IMR-90 (cell line): ENCODE results near the gene PPM1K. TPM values are rescaled to one million over a fixed set of nuclear protein-coding genes. Genes with fewer than 3 reads are reported as not detected.
A peak's percentile ranks its signal among the peaks of the same experiment; 100 is the strongest.

Source experiments
- ATAC-seq: fragments of 200-7000 bp; cut with Tn5 transposase; 2 replicates; pipeline ENCODE4 v1.9.1; 2020; ENCODE audit warnings: low read depth, mild to moderate bottlenecking, moderate library complexity
- BruUV-seq: library from RNA; stranded (reverse); fragments of 400-500 nt; replicated peaks from 2 replicates; lab custom pipeline; 2021; lab: Mats Ljungman, UMichigan
- CTCF ChIA-PET: fragments of 300-600 bp; formaldehyde crosslinking; extraction: SDS; loops from one replicate; lab custom pipeline; 2021; ENCODE audit warnings: antibody characterized with exemption; lab: Yijun Ruan, JAX
- POLR2A ChIA-PET: fragments of 300-600 bp; sonication (Branson Sonifier 250); formaldehyde crosslinking; loops from one replicate; lab custom pipeline; 2022; ENCODE audit warnings: antibody characterized with exemption; ENCODE audit not compliant: unreplicated experiment; lab: Charles Lee
- DNase-seq: peaks from one replicate; pipeline ENCODE4 v3.0.0; 2013
- H2AFZ ChIP-seq: replicated peaks from 2 replicates; pipeline ENCODE3; 2013; ENCODE audit warnings: low read length, mild to moderate bottlenecking; ENCODE audit not compliant: poor library complexity
- H2AK5ac ChIP-seq: 2 replicates; pipeline ENCODE4 v1.6.1; 2013; ENCODE audit warnings: low read depth, low read length, inconsistent platforms
- H2AK9ac ChIP-seq: replicated peaks from 2 replicates; pipeline ENCODE3; 2013; ENCODE audit warnings: mild to moderate bottlenecking, low read depth, low read length, moderate library complexity; ENCODE audit not compliant: poor library complexity
- H2BK120ac ChIP-seq: 2 replicates; pipeline ENCODE4 v1.6.1; 2013; ENCODE audit warnings: low read depth, low read length, inconsistent platforms
- H2BK15ac ChIP-seq: 3 replicates; pipeline ENCODE4 v1.6.1; 2013; ENCODE audit warnings: low read depth, low read length, inconsistent platforms
- H2BK20ac ChIP-seq: 2 replicates; pipeline ENCODE4 v1.6.1; 2013; ENCODE audit warnings: low read depth, mild to moderate bottlenecking, inconsistent platforms, low read length, moderate library complexity
- H2BK5ac ChIP-seq: 2 replicates; pipeline ENCODE4 v1.6.1; 2013; ENCODE audit warnings: mild to moderate bottlenecking, low read depth, low read length, inconsistent platforms; ENCODE audit not compliant: poor library complexity, severe bottlenecking
- H3K14ac ChIP-seq: replicated peaks from 2 replicates; pipeline ENCODE4 v1.6.1; 2013; ENCODE audit warnings: low read depth, low read length, inconsistent platforms
- H3K18ac ChIP-seq: 2 replicates; pipeline ENCODE4 v1.6.1; 2013; ENCODE audit warnings: low read depth, low read length, control low read depth
- H3K23ac ChIP-seq: 2 replicates; pipeline ENCODE4 v1.6.1; 2013; ENCODE audit warnings: low read depth, low read length, inconsistent platforms
- H3K27ac ChIP-seq: 2 replicates; pipeline ENCODE4 v1.5.1; 2013; ENCODE audit warnings: mild to moderate bottlenecking, control low read depth, low read length; ENCODE audit not compliant: insufficient read depth
- H3K27me3 ChIP-seq: 2 replicates; pipeline ENCODE4 v1.6.1; 2013; ENCODE audit warnings: low read length; ENCODE audit not compliant: control insufficient read depth, insufficient read depth
- H3K36me3 ChIP-seq: 2 replicates; pipeline ENCODE4 v1.6.1; 2013; ENCODE audit warnings: low read length, mixed read lengths; ENCODE audit not compliant: control insufficient read depth, insufficient read depth
- H3K4ac ChIP-seq: 2 replicates; pipeline ENCODE4 v1.6.1; 2013; ENCODE audit warnings: low read depth, low read length, inconsistent platforms
- H3K4me1 ChIP-seq: 2 replicates; pipeline ENCODE4 v1.6.1; 2013; ENCODE audit warnings: low read length, mixed read lengths; ENCODE audit not compliant: control insufficient read depth, insufficient read depth
- H3K4me2 ChIP-seq: 2 replicates; pipeline ENCODE4 v1.6.1; 2013; ENCODE audit warnings: low read depth, mild to moderate bottlenecking, control low read depth, low read length, moderate library complexity
- H3K4me3 ChIP-seq: 2 replicates; pipeline ENCODE4 v1.5.1; 2013; ENCODE audit warnings: low read depth, mild to moderate bottlenecking, control low read depth, low read length, moderate library complexity; ENCODE audit not compliant: insufficient read depth
- H3K56ac ChIP-seq: 2 replicates; pipeline ENCODE4 v1.6.1; 2013; ENCODE audit warnings: low read length, inconsistent platforms; ENCODE audit not compliant: insufficient read depth; ENCODE audit errors: extremely low read depth
- H3K79me1 ChIP-seq, 2 experiments: 2 replicates each; pipeline ENCODE4 v1.6.1; 2013; ENCODE audit warnings: low read length in 2 of 2, inconsistent platforms in 1 of 2, low read depth in 1 of 2
- H3K9ac ChIP-seq: 2 replicates; pipeline ENCODE4 v1.6.1; 2013; ENCODE audit warnings: low read depth, low read length, control low read depth
- H3K9me1 ChIP-seq: 2 replicates; pipeline ENCODE4 v1.6.1; 2013; ENCODE audit warnings: low read length, inconsistent platforms; ENCODE audit not compliant: insufficient read depth
- H3K9me3 ChIP-seq: 2 replicates; pipeline ENCODE4 v1.6.1; 2013; ENCODE audit warnings: low read length; ENCODE audit not compliant: control insufficient read depth, insufficient read depth
- H4K20me1 ChIP-seq: 2 replicates; pipeline ENCODE4 v1.6.1; 2013; ENCODE audit warnings: low read length, inconsistent platforms; ENCODE audit not compliant: insufficient read depth
- H4K5ac ChIP-seq: 2 replicates; pipeline ENCODE4 v1.6.1; 2013; ENCODE audit warnings: mild to moderate bottlenecking, low read depth, low read length, control low read depth
- H4K8ac ChIP-seq, 2 experiments: 2 replicates each; pipeline ENCODE4 v1.6.1; 2013; ENCODE audit warnings: low read depth in 2 of 2, low read length in 2 of 2, control low read depth in 1 of 2, inconsistent platforms in 1 of 2
- H4K91ac ChIP-seq: 2 replicates; pipeline ENCODE4 v1.6.1; 2013; ENCODE audit warnings: low read depth, low read length, inconsistent platforms; ENCODE audit not compliant: insufficient read depth
- BHLHE40 ChIP-seq: fragments of 150-350 bp; IDR thresholded peaks from 2 replicates; pipeline ENCODE4 v1.6.1; 2016; ENCODE audit warnings: mild to moderate bottlenecking, low read depth, low read length
- CEBPB ChIP-seq: IDR thresholded peaks from 2 replicates; pipeline ENCODE4 v1.6.1; 2012; ENCODE audit warnings: low read depth, low read length, improper control_type of control experiment
- CHD1 ChIP-seq: IDR thresholded peaks from 2 replicates; pipeline ENCODE4 v1.6.1; 2012; ENCODE audit warnings: low read depth, low read length, improper control_type of control experiment
- FOS ChIP-seq: fragments of 150-350 bp; IDR thresholded peaks from 2 replicates; pipeline ENCODE4 v1.6.1; 2016; ENCODE audit warnings: low read depth, low read length
- MAFK ChIP-seq: IDR thresholded peaks from 2 replicates; pipeline ENCODE4 v1.6.1; 2012; ENCODE audit warnings: low read depth, low read length, improper control_type of control experiment
- MAZ ChIP-seq: IDR thresholded peaks from 2 replicates; pipeline ENCODE4 v1.6.1; 2012; ENCODE audit warnings: low read depth, mild to moderate bottlenecking, low read length, improper control_type of control experiment, moderate library complexity, borderline replicate concordance
- NFE2L2 ChIP-seq: fragments of 150-350 bp; IDR thresholded peaks from 2 replicates; pipeline ENCODE4 v1.6.1; 2016; ENCODE audit warnings: low read depth, mild to moderate bottlenecking, low read length
- POLR2A ChIP-seq: IDR thresholded peaks from 2 replicates; pipeline ENCODE4 v1.6.1; 2012; ENCODE audit warnings: mild to moderate bottlenecking, low read depth, low read length
- RAD21 ChIP-seq: IDR thresholded peaks from 2 replicates; pipeline ENCODE4 v1.6.1; 2012; ENCODE audit warnings: low read length, improper control_type of control experiment
- RCOR1 ChIP-seq: IDR thresholded peaks from 2 replicates; pipeline ENCODE4 v1.6.1; 2012; ENCODE audit warnings: mild to moderate bottlenecking, low read length, improper control_type of control experiment; ENCODE audit not compliant: insufficient replicate concordance
- SMC3 ChIP-seq: fragments of 150-350 bp; IDR thresholded peaks from 2 replicates; pipeline ENCODE4 v1.6.1; 2016; ENCODE audit warnings: low read depth, mild to moderate bottlenecking, antibody characterized with exemption, low read length, moderate library complexity
- WGBS, 2 experiments: methylation state at CpG; one replicate each; pipeline versions ENCODE4 v1.1.5 to v1.1.7; 2013; ENCODE audit warnings: missing lambda C conversion rate in 2 of 2; ENCODE audit not compliant: insufficient read length in 1 of 2; ENCODE audit errors: extremely low coverage in 2 of 2; 5-methylcytosine and 5-hydroxymethylcytosine counted together
- dilution Hi-C: fragments of 300-500 bp; cut with HindIII; formaldehyde crosslinking; loops from one replicate; pipeline ENCODE4 v1.14.3; 2018; ENCODE audit warnings: low sequenced_read_pairs; ENCODE audit not compliant: unreplicated experiment
- in situ Hi-C: fragments of 300-500 bp; cut with MboI; formaldehyde crosslinking; loops from 3 replicates; pipeline ENCODE4 v1.14.3; 2019; ENCODE audit warnings: low sequenced_read_pairs, inconsistent platforms, mixed read lengths
- intact Hi-C: fragments of 100-400 bp; cut with micrococcal nuclease; formaldehyde crosslinking; loops from 2 replicates; pipeline ENCODE4 v1.10.0; 2022
- polyA plus RNA-seq, 3 experiments: library from polyadenylated mRNA; depleted of rRNA; stranded (reverse); fragments of >200 nt; gene quantifications; 2 replicates each; pipeline ENCODE4 v1.2.3, GENCODE V29; 2012; ENCODE audit warnings: low replicate concordance in 1 of 3
- total RNA-seq: library from RNA; depleted of rRNA; stranded (reverse); fragments of >200 nt; gene quantifications from 2 replicates; pipeline ENCODE4 v1.2.3, GENCODE V29; 2012
- TF ChIP-seq, protein P1 (sequence below): conservative IDR thresholded peaks from 2 replicates; pipeline ENCODE4 v1.5.1; 2012; ENCODE audit warnings: mild to moderate bottlenecking, low read depth, low read length, improper control_type of control experiment
- TF ChIP-seq, protein P2 (sequence below): fragments of 150-350 bp; IDR thresholded peaks from 2 replicates; pipeline ENCODE4 v1.6.1; 2016; ENCODE audit warnings: low read depth, mild to moderate bottlenecking, low read length, moderate library complexity, borderline replicate concordance
- TF ChIP-seq, protein P3 (sequence below): fragments of 150-350 bp; IDR thresholded peaks from 2 replicates; pipeline ENCODE4 v1.6.1; 2017; ENCODE audit warnings: mild to moderate bottlenecking, antibody characterized with exemption, low read length, low read depth

Gene PPM1K
- total and polyA plus RNA-seq, 2 of the 4 experiments (the other 2 are of a cell fraction): 6.1 to 11.5 TPM

DNA sequence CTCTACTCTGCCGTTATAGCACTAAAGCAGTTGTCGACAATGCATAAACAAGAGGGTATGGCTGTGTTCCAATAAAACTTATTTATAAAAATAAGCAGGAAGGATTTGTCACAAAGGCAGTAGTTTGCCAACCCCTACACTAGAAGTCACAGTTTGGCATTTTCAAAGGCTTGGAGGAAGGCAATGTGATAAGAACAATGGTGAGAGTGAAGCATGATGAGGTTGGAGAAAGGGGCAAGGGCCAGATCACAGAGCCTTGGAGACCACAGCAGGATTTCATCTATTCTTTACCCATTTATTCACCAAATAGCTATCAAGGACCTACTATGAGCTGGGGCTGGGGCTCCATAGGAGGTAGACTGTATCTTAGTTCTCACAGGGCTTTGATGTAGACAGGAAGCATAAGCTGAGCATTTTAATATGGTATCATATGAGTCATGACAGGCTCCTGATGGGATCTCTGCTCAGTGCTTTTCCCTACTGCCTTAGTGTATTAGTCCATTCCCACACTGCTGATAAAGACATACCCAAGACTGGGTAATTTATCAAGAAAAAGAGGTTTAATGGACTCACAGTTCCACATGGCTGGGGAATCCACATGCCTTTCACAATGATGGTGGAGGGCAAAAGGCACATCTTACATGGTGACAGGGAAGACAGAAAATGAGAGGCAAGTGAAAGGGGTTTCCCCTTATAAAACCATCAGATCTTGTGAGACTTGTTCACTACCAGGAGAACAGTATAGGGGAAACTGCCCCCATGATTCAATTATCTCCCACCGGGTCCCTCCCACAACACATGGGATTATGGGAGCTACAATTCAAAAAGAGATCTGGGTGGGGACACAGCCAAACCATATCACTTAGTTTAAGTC, 58.9 kb downstream of the PPM1K start:
- Histone ChIP-seq H2AK5ac (no peak overlapping the region), H4K91ac (no peak overlapping the region), H3K23ac (no peak overlapping the region), H2BK120ac (no peak overlapping the region), H3K79me1 (no peaks in the 10 kb centered on the region), H2AK9ac (no peak overlapping the region), H3K4me3 (no peak overlapping the region), H3K14ac (no peak overlapping the region), H3K27ac (no peak overlapping the region), H3K27me3 (no peaks in the 10 kb centered on the region; the same call in 1 of the 2 replicates), H3K4ac (no peak overlapping the region), H2BK15ac (no peak overlapping the region), H4K5ac (no peak overlapping the region), H2BK5ac (no peak overlapping the region), H2AFZ (no peak overlapping the region), H3K4me2 (no peak overlapping the region), H4K8ac (no peak overlapping the region), H3K9me3 (no peaks in the 10 kb centered on the region), H3K4me1 (0 out of 2 replicates have a peak, but pooled peaks cover 2% of the 10 kb centered on the region), H4K20me1 (no peaks in the 10 kb centered on the region), H3K9me1 (no peaks in the 10 kb centered on the region), H3K18ac (no peak overlapping the region), H3K9ac (no peak overlapping the region), H3K36me3 (no peaks in the 10 kb centered on the region), H2BK20ac (no peak overlapping the region), H3K56ac (no peak overlapping the region)
- in situ Hi-C loops: no loop called here
- intact Hi-C loops: no loop called here
- no CpG with 5 or more reads among the region's 3 CpGs for WGBS, 2 experiments
- ATAC-seq: peak; percentile 69
- no TSS peak for BruUV-seq
- ChIA-PET CTCF (interaction anchor here (1.2 kb wide), 1 partner anchor 290 kb away, joined by 3 read pairs; no protein-coding TSS in a partner anchor), POLR2A (no interaction called here)
- peak; percentile 26 for DNase-seq
- dilution Hi-C loops: loop anchor here (25.0 kb wide), 1 partner anchor 287 kb away; the partner anchor contains the start of gene PYURF
- TF ChIP-seq RCOR1 (no peak), CHD1 (no peak), SMC3 (no peak), CEBPB (no peak), POLR2A (no peak), MAZ (no peak), MAFK (no peak), RAD21 (no peak), NFE2L2 (no peak), FOS (no peak), BHLHE40 (no peak)
- TF ChIP-seq, protein P1, sequence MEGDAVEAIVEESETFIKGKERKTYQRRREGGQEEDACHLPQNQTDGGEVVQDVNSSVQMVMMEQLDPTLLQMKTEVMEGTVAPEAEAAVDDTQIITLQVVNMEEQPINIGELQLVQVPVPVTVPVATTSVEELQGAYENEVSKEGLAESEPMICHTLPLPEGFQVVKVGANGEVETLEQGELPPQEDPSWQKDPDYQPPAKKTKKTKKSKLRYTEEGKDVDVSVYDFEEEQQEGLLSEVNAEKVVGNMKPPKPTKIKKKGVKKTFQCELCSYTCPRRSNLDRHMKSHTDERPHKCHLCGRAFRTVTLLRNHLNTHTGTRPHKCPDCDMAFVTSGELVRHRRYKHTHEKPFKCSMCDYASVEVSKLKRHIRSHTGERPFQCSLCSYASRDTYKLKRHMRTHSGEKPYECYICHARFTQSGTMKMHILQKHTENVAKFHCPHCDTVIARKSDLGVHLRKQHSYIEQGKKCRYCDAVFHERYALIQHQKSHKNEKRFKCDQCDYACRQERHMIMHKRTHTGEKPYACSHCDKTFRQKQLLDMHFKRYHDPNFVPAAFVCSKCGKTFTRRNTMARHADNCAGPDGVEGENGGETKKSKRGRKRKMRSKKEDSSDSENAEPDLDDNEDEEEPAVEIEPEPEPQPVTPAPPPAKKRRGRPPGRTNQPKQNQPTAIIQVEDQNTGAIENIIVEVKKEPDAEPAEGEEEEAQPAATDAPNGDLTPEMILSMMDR: no peak
- TF ChIP-seq, protein P2, sequence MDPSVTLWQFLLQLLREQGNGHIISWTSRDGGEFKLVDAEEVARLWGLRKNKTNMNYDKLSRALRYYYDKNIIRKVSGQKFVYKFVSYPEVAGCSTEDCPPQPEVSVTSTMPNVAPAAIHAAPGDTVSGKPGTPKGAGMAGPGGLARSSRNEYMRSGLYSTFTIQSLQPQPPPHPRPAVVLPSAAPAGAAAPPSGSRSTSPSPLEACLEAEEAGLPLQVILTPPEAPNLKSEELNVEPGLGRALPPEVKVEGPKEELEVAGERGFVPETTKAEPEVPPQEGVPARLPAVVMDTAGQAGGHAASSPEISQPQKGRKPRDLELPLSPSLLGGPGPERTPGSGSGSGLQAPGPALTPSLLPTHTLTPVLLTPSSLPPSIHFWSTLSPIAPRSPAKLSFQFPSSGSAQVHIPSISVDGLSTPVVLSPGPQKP: no peak
- TF ChIP-seq, protein P3, sequence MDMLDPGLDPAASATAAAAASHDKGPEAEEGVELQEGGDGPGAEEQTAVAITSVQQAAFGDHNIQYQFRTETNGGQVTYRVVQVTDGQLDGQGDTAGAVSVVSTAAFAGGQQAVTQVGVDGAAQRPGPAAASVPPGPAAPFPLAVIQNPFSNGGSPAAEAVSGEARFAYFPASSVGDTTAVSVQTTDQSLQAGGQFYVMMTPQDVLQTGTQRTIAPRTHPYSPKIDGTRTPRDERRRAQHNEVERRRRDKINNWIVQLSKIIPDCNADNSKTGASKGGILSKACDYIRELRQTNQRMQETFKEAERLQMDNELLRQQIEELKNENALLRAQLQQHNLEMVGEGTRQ: no peak
